ENCODE data around the gene TRIM28.

- TF ChIP-seq, protein P1, sequence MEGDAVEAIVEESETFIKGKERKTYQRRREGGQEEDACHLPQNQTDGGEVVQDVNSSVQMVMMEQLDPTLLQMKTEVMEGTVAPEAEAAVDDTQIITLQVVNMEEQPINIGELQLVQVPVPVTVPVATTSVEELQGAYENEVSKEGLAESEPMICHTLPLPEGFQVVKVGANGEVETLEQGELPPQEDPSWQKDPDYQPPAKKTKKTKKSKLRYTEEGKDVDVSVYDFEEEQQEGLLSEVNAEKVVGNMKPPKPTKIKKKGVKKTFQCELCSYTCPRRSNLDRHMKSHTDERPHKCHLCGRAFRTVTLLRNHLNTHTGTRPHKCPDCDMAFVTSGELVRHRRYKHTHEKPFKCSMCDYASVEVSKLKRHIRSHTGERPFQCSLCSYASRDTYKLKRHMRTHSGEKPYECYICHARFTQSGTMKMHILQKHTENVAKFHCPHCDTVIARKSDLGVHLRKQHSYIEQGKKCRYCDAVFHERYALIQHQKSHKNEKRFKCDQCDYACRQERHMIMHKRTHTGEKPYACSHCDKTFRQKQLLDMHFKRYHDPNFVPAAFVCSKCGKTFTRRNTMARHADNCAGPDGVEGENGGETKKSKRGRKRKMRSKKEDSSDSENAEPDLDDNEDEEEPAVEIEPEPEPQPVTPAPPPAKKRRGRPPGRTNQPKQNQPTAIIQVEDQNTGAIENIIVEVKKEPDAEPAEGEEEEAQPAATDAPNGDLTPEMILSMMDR (IDR thresholded peaks at IDR 0.05), result no peak
- TF ChIP-seq POLR2A (IDR thresholded peaks at IDR 0.05), result no peak
Observed at GRCh38 chr19:58538257-58539168, 5.4 kb upstream of the TRIM28 start.

Measured in thyroid gland (tissue), 4 donors.